Airway epithelial cell (primary cell): ENCODE measurements around the gene TTK. TPM values are rescaled to one million over a fixed set of nuclear protein-coding genes. Genes with fewer than 3 reads are reported as not detected.

Source experiments
- total RNA-seq: library from RNA; depleted of rRNA; stranded (reverse); fragments of >200 nt; gene quantifications from 2 replicates; pipeline ENCODE4 v1.2.3, GENCODE V29; 2015

The TTK gene
- 17.6 and 22.0 TPM in 2 replicates for total RNA-seq

DNA sequence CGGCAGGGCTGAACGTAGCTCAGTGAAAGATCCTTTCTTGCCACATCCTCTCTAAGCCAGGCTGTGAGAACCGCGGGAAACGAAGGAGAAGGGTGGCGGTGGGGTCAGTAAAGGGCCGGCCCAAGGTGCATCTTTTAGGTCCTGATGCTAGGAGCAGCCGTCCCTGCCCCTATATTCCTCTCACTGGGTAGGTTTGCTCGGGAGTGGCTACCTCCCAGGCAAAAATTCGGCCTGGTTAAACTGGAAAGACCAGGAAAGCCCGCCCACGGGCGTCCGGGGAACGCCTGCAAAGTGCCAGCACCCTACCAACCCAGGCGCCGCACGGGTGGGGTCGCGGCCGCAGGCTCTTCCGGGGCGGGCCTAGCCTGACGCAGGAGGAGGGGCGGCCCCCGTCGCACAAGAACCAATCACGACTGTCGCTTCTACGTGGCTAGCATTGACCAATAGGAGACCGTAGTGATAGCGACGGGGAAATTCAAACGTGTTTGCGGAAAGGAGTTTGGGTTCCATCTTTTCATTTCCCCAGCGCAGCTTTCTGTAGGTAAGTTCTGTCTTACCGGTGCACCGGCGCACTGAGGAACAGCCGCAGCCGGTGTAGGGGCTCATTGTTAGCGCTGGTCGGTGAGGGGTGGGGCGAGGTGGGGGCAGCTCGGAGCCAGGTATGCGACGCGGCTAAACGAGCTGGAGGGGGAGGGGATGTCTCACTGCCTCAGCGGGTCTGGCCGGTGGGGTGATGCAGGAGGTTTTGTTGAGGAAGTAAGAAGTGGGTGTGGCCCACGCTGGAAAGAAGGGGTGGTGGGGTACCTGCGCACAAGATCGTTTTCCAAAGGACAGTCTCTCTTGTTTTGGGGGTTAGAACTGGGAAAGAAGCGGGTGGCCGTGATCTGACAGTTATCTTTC is at the start of gene TTK:
TSS of gene TTK (plus strand) at position 477 of the 900 bp plus-strand sequence. CDS start 1,195 bp downstream, outside the sequence.

Other genes with a start within 250 kb of the TTK start
- gene ELOVL4, start 57.1 kb upstream of the TTK start, total RNA-seq, result 8.8 and 15.4 TPM in 2 replicates
- 8.4 and 9.9 TPM in 2 replicates for gene BCKDHB, start 102.0 kb downstream of the TTK start, total RNA-seq